ENCODE measurements around the gene LMO2.
A peak's percentile ranks its signal among the peaks of the same experiment; 100 is the strongest.
"Not testable (repeated sequence)": the region's sequence is repeated elsewhere in the genome, so short reads cannot be mapped to it uniquely, and the experiment has no call there.

Gene LMO2

DNA sequence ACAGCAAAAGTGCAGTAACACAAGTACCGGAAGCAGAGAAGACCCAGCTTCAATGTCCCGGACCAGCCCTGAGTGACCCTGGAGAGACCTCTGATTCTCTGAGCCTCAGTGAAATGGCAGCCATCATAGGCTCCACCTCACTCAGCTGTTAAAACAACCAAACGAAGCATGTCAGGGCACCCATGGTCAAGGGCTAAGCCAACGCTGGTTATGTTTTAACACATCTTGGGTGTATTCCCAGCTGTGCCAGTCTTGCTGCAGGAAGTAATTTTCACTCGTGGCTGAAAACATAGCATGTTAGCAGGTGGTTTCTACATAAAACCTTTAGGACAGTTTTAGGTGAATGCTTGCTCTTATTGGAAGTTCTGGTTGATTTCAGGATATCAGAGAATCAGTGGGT lies 30.9 kb downstream of the LMO2 start:
- DNase-seq: no peak

DNA sequence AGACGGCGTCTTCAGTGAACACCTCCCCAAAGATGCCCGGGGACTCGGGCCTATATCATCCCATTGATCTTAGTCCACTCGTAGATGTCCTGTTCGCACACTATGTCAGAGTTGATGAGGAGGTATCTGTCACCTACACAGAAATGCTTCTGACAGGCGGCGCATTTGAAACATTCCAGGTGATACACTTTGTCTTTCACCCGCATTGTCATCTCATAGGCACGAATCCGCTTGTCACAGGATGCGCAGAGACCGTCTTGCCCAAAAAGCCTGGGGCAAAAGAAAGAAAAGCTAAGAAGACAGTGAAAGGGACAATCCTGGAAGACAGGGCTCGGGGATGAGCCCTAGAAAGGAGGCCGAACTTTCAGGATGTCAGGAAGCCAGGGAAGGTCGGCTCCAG lies 32.6 kb downstream of the LMO2 start:
- DNase-seq: no peak

DNA sequence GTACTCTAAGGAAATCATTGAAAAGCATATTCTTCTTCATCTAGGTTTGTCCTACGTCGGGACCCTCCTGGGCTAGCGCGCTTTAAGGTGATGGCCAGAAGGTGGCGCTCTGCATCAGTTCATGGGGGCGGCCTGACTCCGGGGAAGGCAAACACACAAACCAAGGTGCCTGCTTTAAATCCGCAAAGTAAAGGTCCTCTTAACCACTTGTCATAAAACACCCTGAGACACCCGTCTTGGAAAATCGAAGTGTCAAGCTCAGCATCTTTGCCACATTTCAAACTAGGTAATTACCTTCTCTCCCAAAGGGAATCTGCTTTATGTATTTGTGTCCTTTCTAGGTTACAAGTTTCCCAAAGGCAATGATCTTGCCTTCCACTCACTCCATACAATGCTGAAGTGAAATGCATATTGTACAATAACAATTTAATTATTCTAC lies 33.9 kb downstream of the LMO2 start:
- DNase-seq: peak; percentile 75

DNA sequence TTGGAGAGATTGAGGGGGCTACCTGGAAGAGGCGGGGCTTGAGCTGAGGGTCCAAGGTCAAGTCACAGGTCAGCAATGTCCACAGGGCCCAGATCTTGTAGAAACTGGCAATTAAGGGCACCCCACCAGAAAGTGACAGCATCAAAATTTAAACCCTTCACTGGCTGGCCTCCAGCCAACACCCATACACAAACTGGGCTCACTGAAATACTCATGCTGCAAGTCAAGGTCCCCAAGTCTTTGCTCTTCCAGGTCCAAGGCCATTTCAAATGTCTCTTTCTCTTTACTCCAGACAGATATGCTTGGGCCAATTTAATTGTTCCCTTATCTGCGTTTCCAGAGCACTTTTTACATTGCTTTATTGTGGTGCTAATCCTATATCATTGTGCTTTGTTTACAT lies 36.4 kb downstream of the LMO2 start:
- DNase-seq: no peak

DNA sequence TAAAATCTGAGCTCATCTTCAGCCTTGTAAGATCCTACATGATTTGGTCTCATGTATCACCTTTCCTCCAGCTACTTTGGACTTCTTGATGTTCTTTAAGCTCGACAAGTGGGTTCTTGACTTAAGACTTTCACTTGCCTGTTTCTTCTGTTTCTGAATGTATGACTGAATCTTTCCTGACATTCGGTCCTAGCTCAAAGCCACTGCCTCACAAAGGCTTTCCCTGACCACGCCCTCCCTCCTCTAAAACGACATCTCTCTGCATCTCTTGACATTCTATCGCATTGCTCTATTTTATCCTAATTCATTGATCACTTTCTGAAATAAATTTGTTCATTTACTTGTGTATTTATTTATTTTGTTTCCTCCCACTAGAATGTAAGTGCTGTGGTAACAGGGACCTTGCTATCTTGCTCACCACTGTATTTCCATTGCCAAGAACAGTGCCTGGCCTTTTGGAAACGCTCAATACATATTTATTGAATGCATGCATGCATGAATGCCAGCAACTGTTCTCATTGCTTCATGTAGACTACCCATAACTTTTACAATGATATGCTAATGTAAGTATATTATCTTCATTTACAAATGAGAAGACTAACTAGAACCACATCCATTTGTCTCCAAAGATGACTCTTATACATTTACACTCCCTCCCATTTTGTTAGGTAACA lies 43.0 kb downstream of the LMO2 start:
- no peak for DNase-seq

DNA sequence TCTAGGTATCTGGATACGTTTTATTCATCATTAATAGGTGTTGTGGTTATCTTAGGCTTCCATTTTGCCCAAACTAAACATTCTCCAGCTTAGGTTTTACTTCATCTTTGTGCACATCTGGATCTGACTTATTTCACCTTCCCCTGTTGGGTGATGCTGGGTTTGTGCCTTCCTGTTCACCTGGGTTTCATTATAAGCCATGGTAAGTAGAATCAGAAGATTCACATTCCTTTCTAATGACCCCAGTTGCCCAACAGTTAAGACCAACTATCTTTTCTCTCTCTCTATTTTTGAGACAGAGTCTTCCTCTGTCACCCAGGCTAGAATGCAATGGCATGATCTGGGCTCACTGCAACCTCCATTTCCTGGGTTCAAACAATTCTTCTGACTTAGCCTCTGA lies 44.6 kb downstream of the LMO2 start:
- no peak for DNase-seq

DNA sequence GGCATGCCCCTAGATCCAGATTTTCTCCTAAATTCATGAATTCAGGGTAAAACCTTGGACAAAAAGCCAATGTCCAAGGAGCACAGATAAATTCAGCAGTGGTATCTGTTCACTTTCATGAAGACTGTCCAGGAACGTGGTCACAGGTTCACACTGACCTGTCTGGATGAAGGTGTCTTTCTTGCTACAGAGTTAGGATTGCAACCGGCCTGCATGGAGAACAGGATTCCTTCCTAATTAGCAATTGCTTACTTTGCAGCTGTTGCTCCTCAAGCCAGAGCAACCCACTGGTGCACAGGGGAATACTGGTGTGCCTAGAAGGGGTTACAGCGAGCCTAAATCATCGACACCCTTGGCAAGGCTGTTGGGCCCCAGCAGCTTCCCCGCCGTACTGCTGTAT lies 47.6 kb downstream of the LMO2 start:
- DNase-seq: no peak

DNA sequence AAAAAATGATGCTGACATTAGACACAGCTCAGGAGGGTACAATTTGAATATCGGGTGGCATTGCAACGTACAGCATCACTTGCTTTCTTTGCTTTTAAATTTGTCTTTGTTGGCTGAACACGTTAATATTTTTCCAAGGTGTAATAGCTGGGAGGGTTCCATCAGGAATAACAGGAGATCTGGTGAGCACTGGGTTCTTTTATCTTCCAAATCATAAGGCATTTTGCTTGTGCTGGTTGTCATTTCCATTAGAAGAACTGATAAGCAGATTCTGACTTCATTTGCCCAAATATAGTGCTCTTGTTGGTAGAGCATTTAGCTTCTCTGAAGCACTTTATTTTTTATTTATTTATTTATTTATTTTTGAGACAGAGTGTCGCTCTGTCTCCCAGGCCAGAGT lies 48.9 kb downstream of the LMO2 start:
- DNase-seq: no peak

DNA sequence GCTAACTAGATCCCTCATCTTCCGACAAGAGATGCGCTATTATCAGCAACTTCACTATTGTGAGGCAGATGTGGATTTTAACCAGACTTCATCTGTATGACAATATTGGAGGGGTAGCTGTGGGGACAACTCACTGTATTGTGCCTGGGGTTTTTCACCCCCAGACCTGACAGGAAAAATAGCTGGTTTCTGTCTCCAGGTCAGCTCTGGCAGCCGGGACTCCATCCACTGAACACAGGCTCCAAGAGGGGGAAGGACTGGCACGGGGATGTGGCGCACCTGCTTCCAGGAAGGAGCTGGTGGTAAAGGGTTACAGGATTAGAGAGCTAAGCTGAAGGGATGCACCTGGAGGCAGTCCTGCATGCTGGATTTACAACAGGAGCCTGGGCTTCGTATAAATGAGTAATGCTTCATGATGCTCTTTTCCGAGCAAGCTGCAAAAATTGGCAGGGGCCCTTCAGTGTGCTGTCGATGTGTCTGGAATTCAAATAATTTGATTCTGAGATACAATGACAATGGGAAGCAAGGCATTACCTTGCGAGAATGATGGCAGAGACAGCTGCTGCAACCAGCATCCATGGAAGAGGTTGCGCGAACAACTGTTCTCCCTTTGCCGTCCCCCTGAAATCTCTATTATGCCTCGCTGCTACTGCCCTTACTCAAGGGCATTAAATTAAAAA lies 49.5 kb downstream of the LMO2 start:
- no peak for DNase-seq

DNA sequence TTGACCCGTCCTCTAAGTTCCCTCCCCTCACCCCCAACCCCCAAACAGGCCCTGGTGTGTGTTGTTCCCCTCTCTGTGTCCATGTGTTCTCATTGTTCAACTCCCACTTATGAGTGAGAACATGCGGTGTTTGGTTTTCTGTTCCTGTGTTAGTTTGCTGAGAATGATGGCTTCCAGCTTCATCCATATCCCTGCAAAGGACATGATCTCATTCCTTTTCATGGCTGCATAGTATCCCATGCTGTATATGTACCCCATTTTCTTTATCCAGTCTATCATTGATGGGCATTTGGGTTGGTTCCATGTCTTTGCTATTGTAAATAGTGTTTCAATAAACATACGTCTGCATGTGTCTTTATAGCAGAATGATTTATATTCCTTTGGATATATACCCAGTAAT lies 53.6 kb downstream of the LMO2 start:
- DNase-seq: not testable (repeated sequence)

DNA sequence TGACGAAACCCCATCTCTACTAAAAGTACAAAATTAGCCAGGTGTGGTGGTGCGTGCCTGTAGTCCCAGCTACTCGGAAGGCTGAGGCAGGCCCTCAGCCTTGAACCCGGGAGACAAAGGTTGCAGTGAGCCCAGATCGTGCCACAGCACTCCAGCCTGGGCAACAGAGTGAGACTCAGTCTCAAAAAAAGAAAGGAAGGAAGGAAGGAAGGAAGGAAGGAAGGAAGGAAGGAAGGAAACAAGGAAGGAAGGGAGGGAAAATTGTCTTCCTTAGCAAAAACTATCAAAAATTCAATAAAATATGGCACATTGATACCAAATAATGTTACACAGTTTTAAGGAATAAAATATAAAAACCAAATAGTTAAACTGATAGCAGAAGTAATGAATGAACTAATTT lies 54.5 kb downstream of the LMO2 start:
- DNase-seq: not testable (repeated sequence)

DNA sequence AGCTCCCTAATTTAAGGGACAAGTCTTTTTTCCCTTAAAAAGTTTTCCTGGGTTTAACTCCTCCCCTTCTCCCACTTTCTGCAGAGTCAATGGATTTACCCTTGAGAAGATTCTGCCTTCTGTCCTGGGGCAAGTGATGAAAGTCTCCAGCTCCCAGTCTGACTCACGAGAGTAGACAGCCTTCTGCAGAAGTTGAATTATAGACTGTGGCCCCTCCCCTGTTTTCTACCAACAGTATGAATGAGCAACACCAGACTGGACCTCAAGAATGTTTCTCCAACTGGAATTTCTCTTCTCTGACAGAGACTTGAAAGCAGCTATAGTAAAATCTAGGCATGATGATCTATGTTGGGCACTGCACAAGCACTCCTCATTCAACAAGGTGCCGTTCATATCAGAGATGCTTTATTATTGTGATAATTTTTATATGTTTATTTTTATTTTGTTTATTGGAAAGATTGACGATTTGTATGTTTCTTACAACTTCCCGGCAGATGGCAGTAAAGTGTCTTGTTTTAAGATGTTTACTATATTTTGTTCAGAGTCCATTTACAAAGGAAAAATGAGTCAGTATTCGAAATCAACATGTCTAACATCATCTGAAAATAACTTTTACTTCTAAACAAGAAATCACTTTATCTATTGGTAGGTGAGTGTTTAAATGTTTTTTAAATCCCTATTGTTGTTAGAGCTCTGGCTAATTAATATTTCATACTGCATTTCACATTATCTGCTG lies 56.6 kb downstream of the LMO2 start:
- no peak for DNase-seq

DNA sequence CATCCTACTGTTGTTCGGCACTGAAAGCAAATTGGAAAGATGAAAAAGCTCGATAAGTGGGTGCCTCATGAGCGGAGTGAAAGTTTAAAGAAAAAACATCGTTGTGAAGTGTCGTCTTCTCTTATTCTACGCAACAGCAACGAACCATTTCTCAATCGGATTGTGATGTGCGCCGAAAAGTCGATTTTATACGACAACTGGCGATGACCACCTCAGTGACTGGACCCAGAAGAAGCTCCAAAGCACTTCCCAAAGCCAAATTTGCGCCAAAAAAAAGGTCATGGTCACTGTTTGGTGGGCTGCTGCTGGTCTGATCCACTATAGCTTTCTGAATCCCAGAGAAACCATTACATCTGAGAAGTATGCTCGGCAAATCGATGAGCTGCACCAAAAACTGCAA lies 59.2 kb downstream of the LMO2 start:
- no peak for DNase-seq

DNA sequence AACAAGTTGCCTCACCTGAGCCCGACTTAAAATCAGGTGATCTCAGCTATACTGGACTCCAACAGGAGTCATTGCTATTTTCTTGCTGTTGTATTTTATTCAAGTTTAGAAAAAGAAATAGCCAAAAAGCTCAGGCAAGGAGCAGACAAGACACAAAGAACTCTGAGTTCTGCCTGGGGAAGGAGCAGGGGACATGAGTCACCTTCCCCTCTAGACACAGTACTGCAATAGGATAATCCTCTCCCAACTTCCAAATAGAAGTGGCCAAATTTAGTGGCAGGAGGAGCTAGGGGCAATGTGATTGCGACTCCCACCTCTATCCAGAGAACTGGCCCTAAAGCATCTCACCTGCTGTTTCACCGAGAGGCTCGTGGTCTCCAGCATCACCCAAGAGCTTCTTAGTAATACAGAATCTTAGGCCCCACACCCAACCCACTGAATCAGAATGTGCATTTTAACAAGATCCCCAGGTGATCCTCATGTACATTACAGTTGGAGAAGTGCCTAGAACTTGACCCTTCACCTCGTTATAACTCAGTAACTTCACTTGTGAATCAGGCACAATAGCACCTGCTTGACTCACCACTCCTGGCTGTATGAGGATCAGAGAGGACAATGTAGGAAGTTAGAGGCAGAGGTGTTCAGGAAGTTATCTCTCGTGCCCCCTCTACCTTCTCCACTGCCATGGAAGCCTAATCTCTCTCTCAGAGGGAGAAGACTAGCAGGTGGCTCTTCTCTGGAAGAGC lies 60.8 kb downstream of the LMO2 start:
- DNase-seq: no peak

DNA sequence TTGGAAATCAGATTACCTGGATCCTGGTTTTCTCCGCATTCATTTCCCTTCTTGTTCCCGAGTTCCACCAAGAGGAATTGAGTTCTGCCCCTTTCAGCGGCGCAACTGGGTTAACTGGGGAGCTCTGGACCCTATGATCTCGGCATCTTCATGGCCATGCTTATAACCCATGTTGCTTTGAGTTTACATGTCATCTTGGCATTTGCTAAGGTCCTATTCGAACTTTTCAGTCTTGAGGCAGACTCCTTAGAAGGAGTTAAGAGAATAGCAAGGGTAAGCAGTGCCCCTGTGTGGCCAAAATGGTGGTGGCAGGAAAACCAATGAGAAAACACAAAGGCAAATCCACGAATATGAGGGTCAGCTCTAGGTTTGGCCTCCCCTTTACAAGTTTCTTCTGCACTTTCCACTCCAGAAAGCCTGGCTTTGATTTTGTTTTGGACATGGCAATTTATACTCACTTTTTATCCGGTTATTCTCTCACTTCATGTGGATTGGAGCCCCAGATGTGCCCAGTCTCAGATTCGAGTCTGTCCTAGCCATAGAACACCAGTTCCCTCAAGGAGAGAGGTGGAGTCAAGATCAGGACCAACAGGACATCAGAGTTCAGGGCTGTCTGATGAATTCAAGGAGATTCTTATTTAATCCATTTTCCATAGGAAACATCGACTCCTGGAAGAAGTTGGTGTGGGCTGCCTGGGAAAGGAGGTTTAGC lies 62.3 kb downstream of the LMO2 start:
- DNase-seq: peak; percentile 64

DNA sequence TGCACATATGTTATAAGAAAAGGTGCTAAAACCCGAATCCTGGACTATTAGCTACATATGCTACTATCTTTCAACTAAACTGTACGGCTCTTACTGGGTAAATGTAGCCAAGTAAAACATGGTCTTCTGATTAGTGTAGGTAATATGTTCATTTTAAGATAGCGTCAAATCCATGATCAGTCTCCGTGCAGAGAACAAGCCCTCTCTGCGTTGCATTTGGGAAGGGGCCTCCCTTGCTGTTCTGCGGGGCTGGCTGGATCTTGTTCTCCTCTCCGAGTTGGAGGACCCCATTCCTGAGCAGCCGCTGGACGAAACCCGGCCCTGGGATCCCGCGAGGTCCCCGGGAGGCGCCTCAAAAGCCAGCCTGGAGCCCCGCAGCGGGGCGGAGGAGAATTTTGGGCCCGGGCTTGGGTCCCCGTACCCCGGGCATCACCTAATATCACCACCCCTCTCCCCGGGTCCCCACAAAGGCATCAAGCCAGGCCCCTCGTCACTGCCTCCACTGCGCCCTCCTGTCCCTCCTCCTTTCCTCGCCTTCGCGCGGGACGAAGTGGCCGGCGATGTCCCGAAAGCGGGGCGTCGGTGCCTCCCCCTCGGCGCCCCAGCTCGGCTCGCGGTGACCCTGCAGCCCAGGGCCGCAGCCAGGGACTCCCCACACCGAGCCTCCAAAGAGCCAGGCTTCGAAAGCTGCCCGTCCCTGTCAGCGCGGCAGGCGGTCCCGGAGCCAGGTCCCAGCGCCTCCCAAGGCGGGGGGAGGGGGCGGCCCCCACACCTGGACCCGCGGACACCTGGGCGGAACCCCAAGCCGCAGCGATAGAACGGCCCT lies 63.1 kb downstream of the LMO2 start:
- no peak for DNase-seq

DNA sequence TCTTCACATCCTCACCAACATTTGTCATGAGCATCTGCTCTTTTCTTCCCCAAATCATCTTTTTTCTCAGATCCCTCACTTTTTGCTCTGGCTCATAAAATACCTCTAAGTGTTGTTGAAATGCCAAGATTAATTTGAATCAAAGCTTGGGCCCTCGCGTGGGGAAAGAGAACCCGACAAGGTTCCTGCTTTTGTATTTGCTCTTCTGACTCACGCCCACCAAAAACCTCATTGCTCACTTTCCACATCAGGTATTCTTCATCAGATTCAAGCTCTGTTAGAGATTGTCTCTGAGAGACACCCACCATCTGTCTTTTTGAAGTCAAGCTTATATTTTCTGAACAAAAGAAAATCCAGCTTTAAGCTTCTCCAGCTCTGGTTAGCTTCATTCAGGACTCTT lies 64.7 kb downstream of the LMO2 start:
- DNase-seq: no peak

DNA sequence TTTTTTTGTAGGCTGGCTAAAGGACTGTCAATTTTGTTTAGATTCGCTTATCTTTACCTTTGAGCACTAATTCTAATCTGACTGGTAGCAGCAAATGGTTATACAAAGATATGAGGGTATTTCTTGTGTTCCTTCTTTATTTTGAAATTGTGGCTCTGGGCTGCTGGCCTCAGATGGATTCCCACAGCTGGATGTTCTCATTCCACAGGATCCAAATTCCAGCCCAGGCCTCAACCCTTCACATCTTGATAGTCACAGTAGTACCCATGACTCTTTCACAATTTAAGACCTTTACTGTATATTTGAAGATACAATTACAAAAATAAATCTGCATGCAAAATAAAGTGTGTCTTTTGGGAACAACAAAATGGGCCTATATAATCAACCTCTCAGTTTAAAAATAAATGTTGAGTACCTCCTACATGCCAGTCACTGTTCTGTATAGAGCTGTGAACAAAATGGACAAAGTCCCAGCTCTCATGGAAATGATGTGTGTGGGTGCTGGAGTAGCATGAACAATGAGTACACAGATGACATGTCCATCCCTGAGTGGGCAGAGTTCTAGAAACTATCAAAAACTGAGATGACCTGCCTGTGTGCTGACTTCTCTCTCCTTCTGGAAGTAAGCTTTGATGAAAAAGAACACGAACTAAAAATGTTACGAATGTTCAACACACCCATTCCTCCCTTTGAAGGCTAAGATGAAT lies 65.9 kb downstream of the LMO2 start:
- DNase-seq: no peak

DNA sequence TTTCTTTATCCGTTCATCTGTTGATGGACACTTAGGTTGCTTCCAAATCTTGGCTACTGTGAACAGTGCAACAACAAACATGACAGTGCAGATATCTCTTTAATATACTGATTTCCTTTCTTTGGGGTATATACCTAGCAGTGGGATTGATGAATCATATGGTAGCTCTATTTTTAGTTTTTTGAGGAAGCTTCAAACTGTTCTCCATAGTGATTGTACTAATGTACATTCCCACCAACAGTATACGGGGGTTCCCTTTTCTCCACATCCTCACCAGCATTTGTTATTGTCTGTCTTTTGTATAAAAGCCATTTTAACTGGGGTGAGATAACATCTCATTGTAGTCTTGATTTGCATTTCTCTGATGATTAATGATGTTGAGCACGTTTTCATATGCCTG lies 68.9 kb downstream of the LMO2 start:
- not testable (repeated sequence) for DNase-seq

DNA sequence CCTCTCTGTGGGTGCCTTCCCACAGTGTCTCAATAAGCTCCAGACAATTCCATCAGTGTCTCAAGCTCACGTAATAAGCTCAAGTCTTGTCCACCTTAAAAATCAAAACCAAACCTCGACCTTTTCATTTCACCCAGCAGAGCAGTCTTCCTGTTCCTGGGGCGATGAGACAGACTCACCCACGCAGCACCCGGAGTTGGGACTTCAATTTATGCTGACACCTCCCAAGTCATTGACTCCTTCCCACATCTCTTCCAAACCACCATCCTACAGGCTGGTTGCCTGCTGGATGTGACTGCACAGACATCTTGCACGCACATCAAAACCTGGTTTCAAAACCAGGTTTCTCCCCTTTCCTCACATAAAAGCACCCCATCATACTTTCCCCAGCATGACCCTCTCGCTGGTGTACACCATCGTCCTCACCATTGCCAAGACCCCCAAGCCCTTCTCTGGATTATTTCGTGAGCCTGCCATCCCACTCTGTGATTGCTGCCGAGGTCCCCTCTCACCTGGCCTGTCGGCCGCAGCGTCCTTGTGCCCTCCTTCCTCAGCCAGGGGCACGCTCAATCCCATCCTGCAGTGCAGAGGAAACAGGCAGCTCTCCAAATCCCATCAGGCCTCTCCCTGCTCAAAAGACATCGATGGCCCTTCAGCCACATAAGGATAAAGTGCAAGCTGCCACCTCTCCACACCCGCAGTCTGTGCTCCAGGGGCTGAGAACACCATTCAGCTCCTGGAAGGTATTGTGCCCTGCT lies 72.4 kb downstream of the LMO2 start:
- no peak for DNase-seq
